K562 (cell line): ENCODE measurements around the gene GFRA1. TPM values are rescaled to one million over a fixed set of nuclear protein-coding genes. Genes with fewer than 3 reads are reported as not detected.

ENCODE experiments used
- ATAC-seq: fragments of 200-7000 bp; cut with Tn5 transposase; 3 replicates; pipeline ENCODE4 v1.9.1; 2020; ENCODE audit warnings: moderate library complexity
- BruUV-seq: library from RNA; stranded (reverse); fragments of 400-500 nt; replicated peaks from 2 replicates; lab custom pipeline; 2021; lab: Mats Ljungman, UMichigan
- CTCF ChIA-PET: fragments of 300-600 bp; formaldehyde crosslinking; extraction: SDS; loops from one replicate; lab custom pipeline; 2021; ENCODE audit warnings: low intra/inter-chr PET ratio; lab: Yijun Ruan, JAX
- POLR2A ChIA-PET: fragments of 300-600, 350-650 bp; sonication (Branson Sonifier 250); formaldehyde crosslinking; extraction: SDS; loops from one replicate; lab custom pipeline; 2021; ENCODE audit warnings: antibody characterized with exemption, inconsistent platforms; lab: Yijun Ruan, JAX
- DNase-seq, 4 experiments: peaks; one replicate each; pipeline versions ENCODE4 v3.0.0 to v3.0.0-alpha.2; 2011 to 2018; ENCODE audit warnings: low spot score in 3 of 4, mixed read lengths in 3 of 4; ENCODE audit errors: extremely low read depth in 1 of 4
- FAIRE-seq: peaks from 2 replicates; lab custom pipeline; 2011; peaks lifted over from hg19 to GRCh38; lab: Jason Lieb, UNC
- H2AFZ ChIP-seq: 2 replicates; pipeline ENCODE4 v1.6.0; 2011; ENCODE audit warnings: low read depth, low read length, control low read depth, inconsistent platforms
- H3K27ac ChIP-seq: fragments of 200-600 bp; 3 replicates; pipeline ENCODE4 v1.8.0; 2011; ENCODE audit warnings: low read depth, mild to moderate bottlenecking, control low read depth, inconsistent platforms, low read length, moderate library complexity, mixed read lengths; ENCODE audit errors: extremely low read depth
- H3K27me3 ChIP-seq, 2 experiments: fragments of 300-600 bp in 1 of 2; 2 replicates in 1 of 2; 3 replicates in 1 of 2; pipeline versions ENCODE4 v1.6.0 to v1.8.0; 2011; ENCODE audit warnings: inconsistent platforms in 2 of 2, low read length in 2 of 2, mild to moderate bottlenecking in 1 of 2, mixed read lengths in 1 of 2, moderate library complexity in 1 of 2; ENCODE audit not compliant: control insufficient read depth in 2 of 2, insufficient read depth in 2 of 2
- H3K36me3 ChIP-seq: fragments of 300-600 bp; 3 replicates; pipeline ENCODE4 v1.8.0; 2011; ENCODE audit warnings: mild to moderate bottlenecking, low read length, inconsistent platforms; ENCODE audit not compliant: control insufficient read depth, insufficient read depth
- H3K4me1 ChIP-seq, 2 experiments: fragments of 200-600 bp in 1 of 2; replicated peaks in 1 of 2; 2 replicates in 1 of 2; 3 replicates in 1 of 2; pipeline versions ENCODE4 v1.5.1 to v1.8.0; 2011; ENCODE audit warnings: inconsistent platforms in 2 of 2, low read length in 2 of 2, mild to moderate bottlenecking in 1 of 2, mixed read lengths in 1 of 2, moderate library complexity in 1 of 2; ENCODE audit not compliant: control insufficient read depth in 2 of 2, insufficient read depth in 2 of 2
- H3K4me2 ChIP-seq: 2 replicates; pipeline ENCODE4 v1.6.1; 2011; ENCODE audit warnings: low read length, control low read depth, inconsistent platforms, mixed read lengths; ENCODE audit not compliant: insufficient read depth
- H3K4me3 ChIP-seq: fragments of 200-600 bp; sonication (generic), shearing (Covaris generic); 2 replicates; pipeline ENCODE4 v1.5.1; 2016; ENCODE audit warnings: control low read depth, inconsistent platforms
- H3K79me2 ChIP-seq: fragments of 200-600 bp; 3 replicates; pipeline ENCODE4 v1.8.0; 2011; ENCODE audit warnings: low read length, inconsistent platforms; ENCODE audit not compliant: control insufficient read depth, insufficient read depth
- H3K9ac ChIP-seq, 2 experiments: 2 replicates each; pipeline versions ENCODE4 v1.6.0 to v1.6.1; 2011; ENCODE audit warnings: low read depth in 2 of 2, low read length in 2 of 2, control low read depth in 1 of 2, inconsistent platforms in 1 of 2, mild to moderate bottlenecking in 1 of 2, mixed read lengths in 1 of 2; ENCODE audit not compliant: insufficient read depth in 1 of 2
- H3K9me1 ChIP-seq: one replicate; pipeline ENCODE4 v1.6.0; 2011; ENCODE audit warnings: inconsistent platforms, mild to moderate bottlenecking, low read length, moderate library complexity; ENCODE audit not compliant: control insufficient read depth, insufficient read depth
- H3K9me3 ChIP-seq: replicated peaks from 2 replicates; pipeline ENCODE4 v1.5.1; 2011; ENCODE audit warnings: low read depth, low read length, inconsistent platforms; ENCODE audit not compliant: control insufficient read depth, insufficient read depth
- H4K20me1 ChIP-seq: replicated peaks from 2 replicates; pipeline ENCODE4 v1.6.1; 2011; ENCODE audit warnings: low read length, inconsistent platforms, mixed read lengths; ENCODE audit not compliant: control insufficient read depth, insufficient read depth
- MEF2D ChIP-seq: conservative IDR thresholded peaks from 2 replicates; pipeline ENCODE4 v1.6.1; 2016; ENCODE audit warnings: low read depth, missing genetic modification characterization, missing compliant biosample characterization
- REST ChIP-seq, 2 experiments: fragments of 450-650 bp; formaldehyde crosslinking in 1 of 2; IDR thresholded peaks; 2 replicates each; pipeline versions ENCODE4 v1.4.0 to v1.6.1; 2014 to 2020; ENCODE audit warnings: mild to moderate bottlenecking in 2 of 2, borderline replicate concordance in 1 of 2, low read depth in 1 of 2
- SNIP1 ChIP-seq: fragments of 450-650 bp; IDR thresholded peaks from 2 replicates; pipeline ENCODE4 v1.7.1; 2017; ENCODE audit warnings: low read depth, mild to moderate bottlenecking
- ZBTB7A ChIP-seq: IDR thresholded peaks from 2 replicates; pipeline ENCODE4 v1.6.1; 2011; ENCODE audit warnings: low read depth, mild to moderate bottlenecking, low read length, moderate library complexity, borderline replicate concordance; ENCODE audit not compliant: control insufficient read depth
- ZNF23 ChIP-seq: fragments of 250-450 bp; sonication (Bioruptor Pico); IDR thresholded peaks from 2 replicates; pipeline ENCODE4 v1.4.0; 2020; ENCODE audit warnings: mild to moderate bottlenecking
- ZNF766 ChIP-seq: fragments of 200-800 bp; sonication (Bioruptor generic); conservative IDR thresholded peaks from 2 replicates; pipeline ENCODE4 v1.6.1; 2016; ENCODE audit warnings: missing genetic modification characterization, missing compliant biosample characterization
- WGBS: fragments of 100-300 bp; shearing (Covaris generic); methylation state at CpG from one replicate; pipeline ENCODE4 v1.1.6; 2016; ENCODE audit warnings: low coverage, mixed read lengths; ENCODE audit not compliant: insufficient coverage; ENCODE audit errors: missing lambda C conversion rate; 5-methylcytosine and 5-hydroxymethylcytosine counted together
- in situ Hi-C: fragments of 300-500 bp; cut with MboI; formaldehyde crosslinking; loops from 4 replicates; pipeline ENCODE4 v1.15.0; 2018; ENCODE audit warnings: inconsistent platforms, mixed read lengths
- intact Hi-C: fragments of 100-400 bp; cut with micrococcal nuclease; formaldehyde crosslinking; loops from 2 replicates; pipeline ENCODE4 v1.14.2; 2022
- polyA plus RNA-seq, 8 experiments: library from polyadenylated mRNA; depleted of rRNA in 4 of 8; stranded (reverse) in 5 of 8; unstranded in 3 of 8; fragments of >200 nt; fragmentation: Nextera tagmentation in 2 of 8; fragmentation: Illumina TruSeq in 1 of 8; extraction: Ambion mirVana in 2 of 8; extraction: Trizol in 1 of 8; gene quantifications; 2 replicates each; pipeline versions ENCODE4 v1.2.1 to v1.2.3, GENCODE V29; 2011 to 2014; ENCODE audit warnings: inconsistent platforms in 1 of 8, missing spikeins in 1 of 8
- total RNA-seq, 7 experiments: library from RNA; depleted of rRNA in 6 of 7; stranded (reverse); fragments of >200 nt in 6 of 7; fragmentation: Illumina TruSeq in 2 of 7; extraction: Trizol in 2 of 7; gene quantifications; 2 replicates each; pipeline versions ENCODE4 v1.2.1 to v1.2.3, GENCODE V29; 2011 to 2021; ENCODE audit warnings: low replicate concordance in 1 of 7

GFRA1 gene
- total and polyA plus RNA-seq, 9 of the 15 experiments (the other 6 are each of a cell fraction or from before 2014, with no cell fraction given), result 0.04 TPM; not detected in 8

- H3K79me2 ChIP-seq, result no peaks in the 10 kb centered on the region
- no peaks in the 10 kb centered on the region for H3K36me3 ChIP-seq
- no TSS peak for BruUV-seq
- no peak overlapping the region for H3K4me2 ChIP-seq
- no peak overlapping the region for H2AFZ ChIP-seq
- H3K4me3 ChIP-seq, result no peak overlapping the region
- no peaks in the 10 kb centered on the region for H3K9me3 ChIP-seq
- DNase-seq (no peak), FAIRE-seq (no peak), ATAC-seq (no peak)
- H3K27me3 ChIP-seq, result no peaks in the 10 kb centered on the region
- no peak for TF ChIP-seq MEF2D (tag)
- TF ChIP-seq ZNF766, result no peak
- no peak for TF ChIP-seq ZNF23 (CRISPR knock-in tag)
- no peak for TF ChIP-seq ZBTB7A
- WGBS, result 0% methylated on average over 2 of the region's 3 CpGs
- ChIA-PET CTCF (no interaction called here), POLR2A (no interaction called here)
- H3K9me1 ChIP-seq, result no peaks in the 10 kb centered on the region
- in situ Hi-C loops (no loop called here), intact Hi-C loops (no loop called here)
- no peak overlapping the region for H3K27ac ChIP-seq
- no peaks in the 10 kb centered on the region for H4K20me1 ChIP-seq
- no peaks in the 10 kb centered on the region for H3K4me1 ChIP-seq
- no peak overlapping the region for H3K9ac ChIP-seq
These were observed 88.6 kb downstream of the GFRA1 start for GRCh38 chr10:116184512-116184794.

- H3K9ac ChIP-seq, result no peak overlapping the region
- no peak overlapping the region for H3K4me2 ChIP-seq
- CTCF ChIA-PET, result no interaction called here
- FAIRE-seq (no peak), ATAC-seq (no peak), DNase-seq (no peak)
- TF ChIP-seq REST (IDR thresholded peaks at IDR 0.05; ENCODE audit: borderline replicate concordance), result peak; percentile 49
- TF ChIP-seq REST (CRISPR knock-in tag; IDR thresholded peaks at IDR 0.05; ENCODE audit: low read depth), result no peak
- no peak for TF ChIP-seq SNIP1
- no peaks in the 10 kb centered on the region for H3K27me3 ChIP-seq
- H3K27ac ChIP-seq, result no peak overlapping the region
- intact Hi-C loops, result no loop called here
- H3K79me2 ChIP-seq, result no peaks in the 10 kb centered on the region
- no peaks in the 10 kb centered on the region for H3K36me3 ChIP-seq
- no peaks in the 10 kb centered on the region for H3K9me3 ChIP-seq
- no peak overlapping the region for H2AFZ ChIP-seq
- no peaks in the 10 kb centered on the region for H3K4me1 ChIP-seq
- H4K20me1 ChIP-seq, result no peaks in the 10 kb centered on the region
- POLR2A ChIA-PET, result no interaction called here
- in situ Hi-C loops, result no loop called here
- no peaks in the 10 kb centered on the region for H3K9me1 ChIP-seq
- 0% methylated on average over 3 of the region's 5 CpGs for WGBS
- no TSS peak for BruUV-seq
- no peak overlapping the region for H3K4me3 ChIP-seq
These were observed 89.1 kb downstream of the GFRA1 start for GRCh38 chr10:116183733-116184511.
